Measurements from ENCODE around the gene MINDY4. TPM values are rescaled to one million over a fixed set of nuclear protein-coding genes. Genes with fewer than 3 reads are reported as not detected.

Gene MINDY4
- polyA plus RNA-seq, 1 experiment = 1.8 TPM

DNA sequence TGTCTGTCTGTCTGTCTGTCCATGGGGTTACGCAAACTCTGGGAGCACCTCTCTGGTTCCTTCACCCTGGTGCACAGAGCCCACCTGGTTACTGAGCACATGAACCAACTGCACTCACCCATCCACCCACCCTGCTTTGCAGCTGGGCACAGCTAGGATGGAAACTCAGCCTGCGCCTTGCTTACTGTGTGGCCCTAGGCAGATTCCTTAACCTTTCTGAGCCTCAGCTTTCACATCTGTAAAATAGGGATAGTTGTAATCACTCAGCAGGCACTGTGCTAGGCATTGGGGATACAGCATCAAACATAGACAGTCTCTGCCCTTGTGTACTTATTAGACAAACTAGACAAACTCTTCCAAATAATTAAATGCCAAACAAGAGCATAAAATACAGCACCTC lies 41.1 kb upstream of the MINDY4 start:
- no peaks in the 10 kb centered on the region for H3K9me3 ChIP-seq (ENCODE audit: control insufficient read depth, insufficient read depth, low read length)
- CTCF ChIA-PET = interaction anchor here (2.1 kb wide), 1 partner anchor 10 kb away, joined by 10 read pairs; no protein-coding TSS in a partner anchor
- POLR2A ChIA-PET = no interaction called here
- TF ChIP-seq, protein P1, sequence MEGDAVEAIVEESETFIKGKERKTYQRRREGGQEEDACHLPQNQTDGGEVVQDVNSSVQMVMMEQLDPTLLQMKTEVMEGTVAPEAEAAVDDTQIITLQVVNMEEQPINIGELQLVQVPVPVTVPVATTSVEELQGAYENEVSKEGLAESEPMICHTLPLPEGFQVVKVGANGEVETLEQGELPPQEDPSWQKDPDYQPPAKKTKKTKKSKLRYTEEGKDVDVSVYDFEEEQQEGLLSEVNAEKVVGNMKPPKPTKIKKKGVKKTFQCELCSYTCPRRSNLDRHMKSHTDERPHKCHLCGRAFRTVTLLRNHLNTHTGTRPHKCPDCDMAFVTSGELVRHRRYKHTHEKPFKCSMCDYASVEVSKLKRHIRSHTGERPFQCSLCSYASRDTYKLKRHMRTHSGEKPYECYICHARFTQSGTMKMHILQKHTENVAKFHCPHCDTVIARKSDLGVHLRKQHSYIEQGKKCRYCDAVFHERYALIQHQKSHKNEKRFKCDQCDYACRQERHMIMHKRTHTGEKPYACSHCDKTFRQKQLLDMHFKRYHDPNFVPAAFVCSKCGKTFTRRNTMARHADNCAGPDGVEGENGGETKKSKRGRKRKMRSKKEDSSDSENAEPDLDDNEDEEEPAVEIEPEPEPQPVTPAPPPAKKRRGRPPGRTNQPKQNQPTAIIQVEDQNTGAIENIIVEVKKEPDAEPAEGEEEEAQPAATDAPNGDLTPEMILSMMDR (IDR thresholded peaks at IDR 0.05; ENCODE audit: low read depth, low read length) = no peak
- no peak for DNase-seq (ENCODE audit: low read depth, low spot score)
- H3K4me3 ChIP-seq (ENCODE audit: low read depth, low read length) = no peak overlapping the region
- H3K27me3 ChIP-seq (ENCODE audit: control insufficient read depth, insufficient read depth, low read length) = peaks cover 61% of the 10 kb centered on the region
- no peak overlapping the region for H3K27ac ChIP-seq (ENCODE audit: low read depth, low read length)

DNA sequence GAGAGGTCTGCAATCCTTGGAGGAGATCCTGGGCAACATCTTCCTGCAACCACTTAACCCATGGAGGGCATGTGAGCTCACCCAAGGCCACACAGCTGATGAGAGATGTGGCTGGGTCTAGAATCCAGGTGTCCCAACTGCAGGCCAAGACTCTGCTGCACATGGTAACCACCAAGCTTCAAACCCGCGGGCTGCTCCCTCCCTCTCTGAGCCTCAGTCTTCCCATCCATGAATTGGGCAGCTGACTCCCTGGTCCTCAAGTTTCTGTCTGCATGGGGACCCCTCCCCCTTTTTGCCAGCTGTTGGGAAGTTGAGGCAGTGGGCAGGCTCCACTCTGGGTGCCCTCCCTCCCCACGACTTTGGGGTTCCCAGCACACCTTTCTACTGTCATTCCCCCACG lies 40.2 kb upstream of the MINDY4 start:
- Histone ChIP-seq H3K4me3 (ENCODE audit: low read depth, low read length) (no peak overlapping the region), H3K27me3 (ENCODE audit: control insufficient read depth, insufficient read depth, low read length) (peaks cover 59% of the 10 kb centered on the region), H3K27ac (ENCODE audit: low read depth, low read length) (no peak overlapping the region), H3K9me3 (ENCODE audit: control insufficient read depth, insufficient read depth, low read length) (no peaks in the 10 kb centered on the region; the same call in 1 of the 2 replicates)
- CTCF ChIA-PET = interaction anchor here (2.1 kb wide), 1 partner anchor 9 kb away, joined by 10 read pairs; no protein-coding TSS in a partner anchor
- TF ChIP-seq, protein P1 (IDR thresholded peaks at IDR 0.05; ENCODE audit: low read depth, low read length) = no peak
- no peak for DNase-seq (ENCODE audit: low read depth, low spot score)
- POLR2A ChIA-PET = no interaction called here

DNA sequence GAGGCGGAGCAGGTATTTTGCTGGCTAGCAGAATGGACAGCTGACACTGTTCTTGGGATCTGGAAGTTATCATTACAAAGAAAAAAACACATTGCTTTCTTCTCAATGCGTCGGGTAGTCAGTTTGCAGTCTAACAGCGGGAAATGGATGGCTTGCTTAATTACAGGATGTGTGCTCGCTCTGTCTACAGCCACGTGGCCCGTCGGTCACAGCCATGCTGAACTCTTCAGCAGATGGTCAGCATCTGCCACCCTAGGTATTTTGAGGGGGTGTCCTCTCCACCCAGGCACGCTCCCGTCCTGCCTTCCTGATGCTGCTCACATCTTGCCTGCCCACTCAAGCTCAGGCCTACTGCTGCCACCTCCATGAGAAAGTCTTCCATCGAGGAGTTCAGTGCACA lies 39.6 kb upstream of the MINDY4 start:
- no peak for DNase-seq (ENCODE audit: low read depth, low spot score)
- CTCF ChIA-PET = interaction anchor here (2.1 kb wide), 1 partner anchor 9 kb away, joined by 10 read pairs; no protein-coding TSS in a partner anchor

DNA sequence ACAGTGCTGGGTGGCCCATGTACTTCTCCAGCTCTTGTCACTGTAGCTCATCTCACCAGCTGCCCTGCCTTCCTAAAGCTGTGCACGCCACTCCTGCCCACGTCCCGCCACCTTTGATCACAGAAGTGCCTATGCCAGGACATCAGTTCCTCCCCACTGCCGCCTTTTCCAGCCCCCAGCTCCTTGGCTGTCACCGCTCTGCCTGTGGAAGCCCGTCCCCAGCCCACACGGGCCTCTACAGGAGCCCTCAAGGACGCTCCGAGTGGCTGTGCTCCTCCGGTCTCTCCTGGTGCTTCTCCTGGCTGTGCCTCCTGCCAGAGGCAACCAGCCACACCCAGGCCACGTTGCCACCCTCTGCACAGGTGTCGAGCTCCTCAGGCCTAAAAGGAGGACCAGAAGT lies 38.6 kb upstream of the MINDY4 start:
- no peak overlapping the region for H3K4me3 ChIP-seq (ENCODE audit: low read depth, low read length)
- CTCF ChIA-PET = no interaction called here
- H3K27me3 ChIP-seq (ENCODE audit: control insufficient read depth, insufficient read depth, low read length) = peaks cover 60% of the 10 kb centered on the region
- no peak for DNase-seq (ENCODE audit: low read depth, low spot score)
- TF ChIP-seq, protein P1 (IDR thresholded peaks at IDR 0.05; ENCODE audit: low read depth, low read length) = no peak
- no peaks in the 10 kb centered on the region; the same call in 1 of the 2 replicates for H3K9me3 ChIP-seq (ENCODE audit: control insufficient read depth, insufficient read depth, low read length)
- H3K27ac ChIP-seq (ENCODE audit: low read depth, low read length) = no peak overlapping the region
- POLR2A ChIA-PET = interaction anchor here (0.6 kb wide), 1 partner anchor 1810 kb away, joined by 6 read pairs; no protein-coding TSS in a partner anchor

More for the DNA sequence above, 39.6 kb upstream of the MINDY4 start:
- Histone ChIP-seq H3K27me3 (ENCODE audit: control insufficient read depth, insufficient read depth, low read length) (peaks cover 60% of the 10 kb centered on the region), H3K9me3 (ENCODE audit: control insufficient read depth, insufficient read depth, low read length) (no peaks in the 10 kb centered on the region; the same call in 1 of the 2 replicates), H3K4me3 (ENCODE audit: low read depth, low read length) (no peak overlapping the region), H3K27ac (ENCODE audit: low read depth, low read length) (no peak overlapping the region)
- TF ChIP-seq, protein P1 (IDR thresholded peaks at IDR 0.05; ENCODE audit: low read depth, low read length) = no peak
- POLR2A ChIA-PET = no interaction called here

DNA sequence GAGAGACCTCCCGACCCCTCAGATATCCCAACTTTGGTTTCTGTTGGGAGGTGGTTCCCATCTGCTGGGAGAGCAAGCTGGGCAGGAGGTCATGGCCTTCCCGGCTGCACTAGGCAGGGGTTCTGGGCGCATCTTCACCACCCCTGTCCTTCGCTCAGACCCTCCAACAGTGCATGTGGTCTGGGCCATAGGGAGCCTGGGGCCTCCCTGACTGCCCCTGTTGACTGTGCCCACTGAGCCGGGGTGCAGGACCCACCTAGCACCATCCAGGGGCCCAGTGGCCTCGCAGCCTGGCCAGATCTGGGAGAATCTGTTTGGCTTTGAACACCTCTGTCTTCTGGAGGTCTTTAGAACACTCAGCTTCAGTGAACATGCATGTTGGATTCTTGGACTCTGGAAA lies 38.0 kb upstream of the MINDY4 start:
- TF ChIP-seq, protein P1 (IDR thresholded peaks at IDR 0.05; ENCODE audit: low read depth, low read length) = no peak
- peaks cover 56% of the 10 kb centered on the region for H3K27me3 ChIP-seq (ENCODE audit: control insufficient read depth, insufficient read depth, low read length)
- H3K4me3 ChIP-seq (ENCODE audit: low read depth, low read length) = no peak overlapping the region
- H3K27ac ChIP-seq (ENCODE audit: low read depth, low read length) = no peak overlapping the region
- POLR2A ChIA-PET = interaction anchor here (0.6 kb wide), 1 partner anchor 1809 kb away, joined by 6 read pairs; no protein-coding TSS in a partner anchor
- DNase-seq (ENCODE audit: low read depth, low spot score) = no peak
- H3K9me3 ChIP-seq (ENCODE audit: control insufficient read depth, insufficient read depth, low read length) = no peaks in the 10 kb centered on the region; the same call in 1 of the 2 replicates
- CTCF ChIA-PET = no interaction called here
